DND-41 (cell line): Measurements from ENCODE around the gene ZNRF4.
A peak's percentile ranks its signal among the peaks of the same experiment; 100 is the strongest.

Source experiments
- ATAC-seq: fragments of 200-7000 bp; cut with Tn5 transposase; 3 replicates; pipeline ENCODE4 v1.9.1; 2021; ENCODE audit warnings: low read depth; ENCODE audit not compliant: insufficient read depth
- DNase-seq: peaks from one replicate; pipeline ENCODE4 v3.0.0-alpha.2; 2020
- H2AFZ ChIP-seq: 2 replicates; pipeline ENCODE4 v1.6.0; 2012; ENCODE audit warnings: low read depth, low read length
- H3K27ac ChIP-seq: 2 replicates; pipeline ENCODE4 v1.5.1; 2012; ENCODE audit warnings: low read length, inconsistent platforms
- H3K27me3 ChIP-seq: fragments of 200-600 bp; sonication (generic); 2 replicates; pipeline ENCODE4 v1.6.0; 2012; ENCODE audit warnings: low read length, mild to moderate bottlenecking, inconsistent platforms; ENCODE audit not compliant: insufficient read depth, poor library complexity
- H3K36me3 ChIP-seq: 2 replicates; pipeline ENCODE4 v1.5.1; 2012; ENCODE audit warnings: low read length, inconsistent platforms; ENCODE audit not compliant: insufficient read depth
- H3K4me1 ChIP-seq: 2 replicates; pipeline ENCODE4 v1.5.1; 2012; ENCODE audit warnings: mild to moderate bottlenecking, low read length; ENCODE audit not compliant: insufficient read depth
- H3K4me2 ChIP-seq: 2 replicates; pipeline ENCODE4 v1.6.0; 2012; ENCODE audit warnings: mild to moderate bottlenecking, moderate library complexity, low read length, inconsistent platforms; ENCODE audit not compliant: insufficient read depth
- H3K4me3 ChIP-seq, 2 experiments: fragments of 200-600 bp in 1 of 2; shearing (Covaris generic) in 1 of 2; 2 replicates each; pipeline ENCODE4 v1.5.1; 2012 to 2016; ENCODE audit warnings: inconsistent platforms in 2 of 2, low read length in 2 of 2, mild to moderate bottlenecking in 2 of 2, low read depth in 1 of 2, moderate library complexity in 1 of 2
- H3K79me2 ChIP-seq: 2 replicates; pipeline ENCODE4 v1.6.0; 2012; ENCODE audit warnings: low read length, inconsistent platforms; ENCODE audit not compliant: insufficient read depth
- H3K9ac ChIP-seq: 2 replicates; pipeline ENCODE4 v1.6.0; 2012; ENCODE audit warnings: low read depth, mild to moderate bottlenecking, inconsistent platforms, low read length, moderate library complexity
- H3K9me3 ChIP-seq: 2 replicates; pipeline ENCODE4 v1.5.1; 2012; ENCODE audit warnings: low read length, moderate library complexity, mild to moderate bottlenecking, inconsistent platforms; ENCODE audit not compliant: insufficient read depth, severe bottlenecking
- H4K20me1 ChIP-seq: 2 replicates; pipeline ENCODE4 v1.6.0; 2012; ENCODE audit warnings: low read length; ENCODE audit not compliant: insufficient read depth
- CTCF ChIP-seq: IDR thresholded peaks from 2 replicates; pipeline ENCODE4 v1.5.1; 2012; ENCODE audit warnings: borderline replicate concordance, low read length, moderate library complexity, mild to moderate bottlenecking; ENCODE audit not compliant: poor library complexity, severe bottlenecking; ENCODE audit errors: extremely low read depth
- EZH2 ChIP-seq: IDR thresholded peaks from 3 replicates; pipeline ENCODE4 v1.6.1; 2012; ENCODE audit warnings: borderline replicate concordance, low read depth, mild to moderate bottlenecking, moderate library complexity, low read length, inconsistent platforms; ENCODE audit not compliant: severe bottlenecking

Gene ZNRF4

GRCh38 chr19:5487222-5487621 lies 32.0 kb downstream of the ZNRF4 start:
- ATAC-seq (no peak), DNase-seq (peak; percentile 9)
- Histone ChIP-seq H3K9ac (no peak overlapping the region), H3K9me3 (no peaks in the 10 kb centered on the region), H3K79me2 (no peaks in the 10 kb centered on the region), H3K4me2 (no peak overlapping the region), H3K27ac (no peak overlapping the region), H2AFZ (no peak overlapping the region), H3K4me3 (no peak overlapping the region), H3K4me1 (no peaks in the 10 kb centered on the region), H4K20me1 (no peaks in the 10 kb centered on the region), H3K36me3 (no peaks in the 10 kb centered on the region), H3K27me3 (no peaks in the 10 kb centered on the region)
- TF ChIP-seq EZH2 (no peak), CTCF (no peak)

GRCh38 chr19:5489551-5489950 lies 34.3 kb downstream of the ZNRF4 start:
- H3K79me2 ChIP-seq = no peaks in the 10 kb centered on the region
- no peak overlapping the region for H3K9ac ChIP-seq
- no peak for ATAC-seq
- no peaks in the 10 kb centered on the region for H3K9me3 ChIP-seq
- H4K20me1 ChIP-seq = no peaks in the 10 kb centered on the region
- H3K27ac ChIP-seq = no peak overlapping the region
- H3K4me2 ChIP-seq = no peak overlapping the region
- H3K4me1 ChIP-seq = no peaks in the 10 kb centered on the region
- H3K36me3 ChIP-seq = no peaks in the 10 kb centered on the region
- TF ChIP-seq CTCF = no peak
- TF ChIP-seq EZH2 = no peak
- H2AFZ ChIP-seq = no peak overlapping the region
- no peak overlapping the region for H3K4me3 ChIP-seq
- no peak for DNase-seq
- H3K27me3 ChIP-seq = peaks cover 12% of the 10 kb centered on the region

GRCh38 chr19:5491565-5491964 lies 36.3 kb downstream of the ZNRF4 start:
- Histone ChIP-seq H3K36me3 (no peaks in the 10 kb centered on the region), H3K9me3 (no peaks in the 10 kb centered on the region), H2AFZ (no peak overlapping the region), H3K27ac (no peak overlapping the region), H3K4me3 (no peak overlapping the region), H3K9ac (no peak overlapping the region), H3K4me2 (no peak overlapping the region), H3K4me1 (no peaks in the 10 kb centered on the region), H3K27me3 (peaks cover 12% of the 10 kb centered on the region), H4K20me1 (no peaks in the 10 kb centered on the region), H3K79me2 (no peaks in the 10 kb centered on the region)
- DNase-seq = no peak
- no peak for ATAC-seq
- no peak for TF ChIP-seq EZH2
- no peak for TF ChIP-seq CTCF

GRCh38 chr19:5492281-5492634 lies 37.0 kb downstream of the ZNRF4 start:
- Histone ChIP-seq H3K9ac (no peak overlapping the region), H3K4me3 (no peak overlapping the region), H3K4me1 (no peaks in the 10 kb centered on the region), H3K27me3 (peaks cover 12% of the 10 kb centered on the region), H2AFZ (no peak overlapping the region), H4K20me1 (no peaks in the 10 kb centered on the region), H3K79me2 (no peaks in the 10 kb centered on the region), H3K27ac (no peak overlapping the region), H3K4me2 (no peak overlapping the region), H3K36me3 (no peaks in the 10 kb centered on the region), H3K9me3 (no peaks in the 10 kb centered on the region)
- ATAC-seq (no peak), DNase-seq (no peak)
- TF ChIP-seq EZH2 (no peak), CTCF (no peak)
